GM21367 (cell line): ENCODE results near the gene PRAC2.

ENCODE experiments used
- ATAC-seq: cut with Tn5 transposase; IDR thresholded peaks from one replicate; pipeline ENCODE4 v1.9.1; 2021; ENCODE audit not compliant: unreplicated experiment

The PRAC2 gene

GRCh38 chr17:48733632-48734328, 10.8 kb downstream of the PRAC2 start:
- ATAC-seq: no peak

- ATAC-seq: no peak
Observed at GRCh38 chr17:48734333-48735061, 11.5 kb downstream of the PRAC2 start.

- ATAC-seq: no peak
Observed at GRCh38 chr17:48735062-48735351, 12.0 kb downstream of the PRAC2 start.

- ATAC-seq: no peak
Observed at GRCh38 chr17:48737330-48738043, 14.5 kb downstream of the PRAC2 start.

GRCh38 chr17:48738424-48738802, 15.4 kb downstream of the PRAC2 start:
- no peak for ATAC-seq

GRCh38 chr17:48738803-48739526, 16.0 kb downstream of the PRAC2 start:
- ATAC-seq: no peak

- ATAC-seq: no peak
Observed at GRCh38 chr17:48740537-48740936, 17.6 kb downstream of the PRAC2 start.

- no peak for ATAC-seq
Observed at GRCh38 chr17:48745381-48746275, 22.6 kb downstream of the PRAC2 start.

GRCh38 chr17:48746916-48747444, 24.0 kb downstream of the PRAC2 start:
- no peak for ATAC-seq

GRCh38 chr17:48747445-48748363, 24.7 kb downstream of the PRAC2 start:
- no peak for ATAC-seq

GRCh38 chr17:48748718-48749566, 26.0 kb downstream of the PRAC2 start:
- no peak for ATAC-seq

- ATAC-seq: no peak
Observed at GRCh38 chr17:48749621-48750553, 26.9 kb downstream of the PRAC2 start.

- no peak for ATAC-seq
Observed at GRCh38 chr17:48751172-48751571, 28.2 kb downstream of the PRAC2 start.

GRCh38 chr17:48751733-48752398, 28.9 kb downstream of the PRAC2 start:
- no peak for ATAC-seq

GRCh38 chr17:48752399-48753288, 29.7 kb downstream of the PRAC2 start:
- no peak for ATAC-seq
